ENCODE results near the gene PKNOX2.

- TF ChIP-seq, protein P1, sequence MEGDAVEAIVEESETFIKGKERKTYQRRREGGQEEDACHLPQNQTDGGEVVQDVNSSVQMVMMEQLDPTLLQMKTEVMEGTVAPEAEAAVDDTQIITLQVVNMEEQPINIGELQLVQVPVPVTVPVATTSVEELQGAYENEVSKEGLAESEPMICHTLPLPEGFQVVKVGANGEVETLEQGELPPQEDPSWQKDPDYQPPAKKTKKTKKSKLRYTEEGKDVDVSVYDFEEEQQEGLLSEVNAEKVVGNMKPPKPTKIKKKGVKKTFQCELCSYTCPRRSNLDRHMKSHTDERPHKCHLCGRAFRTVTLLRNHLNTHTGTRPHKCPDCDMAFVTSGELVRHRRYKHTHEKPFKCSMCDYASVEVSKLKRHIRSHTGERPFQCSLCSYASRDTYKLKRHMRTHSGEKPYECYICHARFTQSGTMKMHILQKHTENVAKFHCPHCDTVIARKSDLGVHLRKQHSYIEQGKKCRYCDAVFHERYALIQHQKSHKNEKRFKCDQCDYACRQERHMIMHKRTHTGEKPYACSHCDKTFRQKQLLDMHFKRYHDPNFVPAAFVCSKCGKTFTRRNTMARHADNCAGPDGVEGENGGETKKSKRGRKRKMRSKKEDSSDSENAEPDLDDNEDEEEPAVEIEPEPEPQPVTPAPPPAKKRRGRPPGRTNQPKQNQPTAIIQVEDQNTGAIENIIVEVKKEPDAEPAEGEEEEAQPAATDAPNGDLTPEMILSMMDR (IDR thresholded peaks at IDR 0.05): no peak
- TF ChIP-seq POLR2A (IDR thresholded peaks at IDR 0.05): no peak
- no peak for TF ChIP-seq POLR2AphosphoS5 (IDR thresholded peaks at IDR 0.05)
Measured at GRCh38 chr11:125210066-125210465, 45.5 kb downstream of the PKNOX2 start.

All from gastroesophageal sphincter (tissue), 3 donors.